Neuron (in vitro differentiated cells): Measurements from ENCODE around the gene RARRES1.

Source experiments
- H2AFZ ChIP-seq: one replicate; pipeline ENCODE4 v1.6.1; 2013; ENCODE audit warnings: low read depth, mild to moderate bottlenecking, inconsistent platforms, low read length, moderate library complexity
- H3K27me3 ChIP-seq: one replicate; pipeline ENCODE4 v1.6.1; 2013; ENCODE audit warnings: low read length; ENCODE audit not compliant: insufficient read depth
- H3K36me3 ChIP-seq: one replicate; pipeline ENCODE4 v1.6.1; 2013; ENCODE audit warnings: low read length; ENCODE audit not compliant: insufficient read depth
- H3K4me1 ChIP-seq: one replicate; pipeline ENCODE4 v1.6.1; 2013; ENCODE audit warnings: low read length; ENCODE audit not compliant: insufficient read depth
- H3K4me3 ChIP-seq: 2 replicates; pipeline ENCODE4 v1.5.1; 2013; ENCODE audit warnings: mild to moderate bottlenecking, low read length, moderate library complexity
- H3K9me3 ChIP-seq: one replicate; pipeline ENCODE4 v1.6.1; 2013; ENCODE audit warnings: low read length

The RARRES1 gene

GRCh38 chr3:158750016-158750415 is 17.8 kb upstream of the RARRES1 start:
- Histone ChIP-seq H3K4me1 (no peaks in the 10 kb centered on the region), H3K9me3 (no peaks in the 10 kb centered on the region), H3K36me3 (no peaks in the 10 kb centered on the region), H2AFZ (no peak overlapping the region), H3K27me3 (no peaks in the 10 kb centered on the region), H3K4me3 (no peak overlapping the region)

GRCh38 chr3:158749526-158749925 is 17.3 kb upstream of the RARRES1 start:
- Histone ChIP-seq H3K27me3 (no peaks in the 10 kb centered on the region), H3K9me3 (no peaks in the 10 kb centered on the region), H3K4me1 (no peaks in the 10 kb centered on the region), H2AFZ (no peak overlapping the region), H3K36me3 (no peaks in the 10 kb centered on the region), H3K4me3 (no peak overlapping the region)

- Histone ChIP-seq H3K9me3 (no peaks in the 10 kb centered on the region), H3K4me3 (no peak overlapping the region), H3K4me1 (no peaks in the 10 kb centered on the region), H2AFZ (no peak overlapping the region), H3K27me3 (no peaks in the 10 kb centered on the region), H3K36me3 (no peaks in the 10 kb centered on the region)
Measured at GRCh38 chr3:158748237-158748828, 16.1 kb upstream of the RARRES1 start.

GRCh38 chr3:158747417-158747816 is 15.2 kb upstream of the RARRES1 start:
- H3K36me3 ChIP-seq = no peaks in the 10 kb centered on the region

GRCh38 chr3:158745551-158745950 is 13.3 kb upstream of the RARRES1 start:
- Histone ChIP-seq H2AFZ (no peak overlapping the region), H3K4me3 (no peak overlapping the region), H3K9me3 (no peaks in the 10 kb centered on the region), H3K36me3 (no peaks in the 10 kb centered on the region), H3K4me1 (no peaks in the 10 kb centered on the region), H3K27me3 (no peaks in the 10 kb centered on the region)

More at GRCh38 chr3:158747417-158747816, 15.2 kb upstream of the RARRES1 start:
- Histone ChIP-seq H2AFZ (no peak overlapping the region), H3K27me3 (no peaks in the 10 kb centered on the region), H3K4me3 (no peak overlapping the region), H3K4me1 (no peaks in the 10 kb centered on the region), H3K9me3 (no peaks in the 10 kb centered on the region)

- no peaks in the 10 kb centered on the region for H3K4me1 ChIP-seq
- no peaks in the 10 kb centered on the region for H3K27me3 ChIP-seq
- no peak overlapping the region for H3K4me3 ChIP-seq
- no peaks in the 10 kb centered on the region for H3K9me3 ChIP-seq
- no peaks in the 10 kb centered on the region for H3K36me3 ChIP-seq
- no peak overlapping the region for H2AFZ ChIP-seq
Measured at GRCh38 chr3:158744567-158745288, 12.5 kb upstream of the RARRES1 start.

GRCh38 chr3:158743664-158744566 is 11.7 kb upstream of the RARRES1 start:
- Histone ChIP-seq H3K4me1 (no peaks in the 10 kb centered on the region), H3K4me3 (no peak overlapping the region), H2AFZ (no peak overlapping the region), H3K27me3 (no peaks in the 10 kb centered on the region), H3K9me3 (no peaks in the 10 kb centered on the region), H3K36me3 (no peaks in the 10 kb centered on the region)

GRCh38 chr3:158742871-158743663 is 10.8 kb upstream of the RARRES1 start:
- H3K27me3 ChIP-seq = no peaks in the 10 kb centered on the region
- H3K4me1 ChIP-seq = no peaks in the 10 kb centered on the region
- H3K9me3 ChIP-seq = no peaks in the 10 kb centered on the region
- H2AFZ ChIP-seq = no peak overlapping the region
- no peak overlapping the region for H3K4me3 ChIP-seq
- H3K36me3 ChIP-seq = no peaks in the 10 kb centered on the region

- Histone ChIP-seq H2AFZ (no peak overlapping the region), H3K4me3 (no peak overlapping the region), H3K36me3 (no peaks in the 10 kb centered on the region), H3K4me1 (no peaks in the 10 kb centered on the region), H3K27me3 (no peaks in the 10 kb centered on the region), H3K9me3 (no peaks in the 10 kb centered on the region)
Measured at GRCh38 chr3:158739661-158740060, 7.4 kb upstream of the RARRES1 start.

GRCh38 chr3:158739078-158739477 is 6.8 kb upstream of the RARRES1 start:
- Histone ChIP-seq H3K4me1 (no peaks in the 10 kb centered on the region), H3K36me3 (no peaks in the 10 kb centered on the region), H3K27me3 (no peaks in the 10 kb centered on the region), H2AFZ (no peak overlapping the region), H3K9me3 (no peaks in the 10 kb centered on the region), H3K4me3 (no peak overlapping the region)

GRCh38 chr3:158738653-158739052 is 6.4 kb upstream of the RARRES1 start:
- Histone ChIP-seq H3K9me3 (no peaks in the 10 kb centered on the region), H2AFZ (no peak overlapping the region), H3K27me3 (no peaks in the 10 kb centered on the region), H3K36me3 (no peaks in the 10 kb centered on the region), H3K4me1 (no peaks in the 10 kb centered on the region), H3K4me3 (no peak overlapping the region)

GRCh38 chr3:158737976-158738615 is 5.8 kb upstream of the RARRES1 start:
- H3K4me1 ChIP-seq = no peaks in the 10 kb centered on the region
- H3K27me3 ChIP-seq = no peaks in the 10 kb centered on the region
- H3K36me3 ChIP-seq = no peaks in the 10 kb centered on the region
- no peak overlapping the region for H3K4me3 ChIP-seq
- no peak overlapping the region for H2AFZ ChIP-seq
- no peaks in the 10 kb centered on the region for H3K9me3 ChIP-seq
